Astrocyte (in vitro differentiated cells and primary cell): ENCODE results near the gene NINL.

Experiments used
- EZH2 ChIP-seq: IDR thresholded peaks from 2 replicates; pipeline ENCODE4 v1.6.1; 2012; ENCODE audit warnings: mild to moderate bottlenecking, low read length, inconsistent platforms; ENCODE audit not compliant: insufficient read depth
- TF ChIP-seq, protein P1 (sequence below): IDR thresholded peaks from 2 replicates; pipeline ENCODE4 v1.5.1; 2011; ENCODE audit warnings: low read depth, mild to moderate bottlenecking, inconsistent platforms, low read length, moderate library complexity; ENCODE audit not compliant: insufficient read depth

DNA sequence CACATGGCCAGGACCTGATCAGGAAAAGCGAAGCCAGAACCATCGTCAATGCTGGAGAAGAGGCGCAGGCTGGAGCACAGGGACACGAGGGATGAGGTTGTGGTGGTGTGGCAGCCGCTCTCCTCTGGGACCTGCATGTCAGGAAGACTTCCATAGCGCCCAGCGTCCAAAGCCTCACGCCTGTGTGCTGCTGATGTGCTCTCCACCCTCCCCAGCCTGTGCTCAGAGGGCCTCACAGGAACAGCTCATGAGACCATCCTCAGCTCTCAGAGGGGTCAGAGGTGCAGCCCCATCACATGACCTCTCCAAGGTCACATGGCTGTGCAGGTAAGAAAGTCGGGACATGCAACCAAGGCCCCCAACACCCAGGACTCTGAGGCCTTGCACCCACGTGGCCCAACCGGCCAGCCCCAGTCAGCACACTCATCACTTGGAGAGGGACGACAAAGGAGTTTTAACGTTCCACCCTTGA lies 84.4 kb downstream of the NINL start:
- TF ChIP-seq, protein P1, sequence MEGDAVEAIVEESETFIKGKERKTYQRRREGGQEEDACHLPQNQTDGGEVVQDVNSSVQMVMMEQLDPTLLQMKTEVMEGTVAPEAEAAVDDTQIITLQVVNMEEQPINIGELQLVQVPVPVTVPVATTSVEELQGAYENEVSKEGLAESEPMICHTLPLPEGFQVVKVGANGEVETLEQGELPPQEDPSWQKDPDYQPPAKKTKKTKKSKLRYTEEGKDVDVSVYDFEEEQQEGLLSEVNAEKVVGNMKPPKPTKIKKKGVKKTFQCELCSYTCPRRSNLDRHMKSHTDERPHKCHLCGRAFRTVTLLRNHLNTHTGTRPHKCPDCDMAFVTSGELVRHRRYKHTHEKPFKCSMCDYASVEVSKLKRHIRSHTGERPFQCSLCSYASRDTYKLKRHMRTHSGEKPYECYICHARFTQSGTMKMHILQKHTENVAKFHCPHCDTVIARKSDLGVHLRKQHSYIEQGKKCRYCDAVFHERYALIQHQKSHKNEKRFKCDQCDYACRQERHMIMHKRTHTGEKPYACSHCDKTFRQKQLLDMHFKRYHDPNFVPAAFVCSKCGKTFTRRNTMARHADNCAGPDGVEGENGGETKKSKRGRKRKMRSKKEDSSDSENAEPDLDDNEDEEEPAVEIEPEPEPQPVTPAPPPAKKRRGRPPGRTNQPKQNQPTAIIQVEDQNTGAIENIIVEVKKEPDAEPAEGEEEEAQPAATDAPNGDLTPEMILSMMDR: no peak
- no peak for TF ChIP-seq EZH2
